ENCODE measurements around the gene CTF1. TPM values are rescaled to one million over a fixed set of nuclear protein-coding genes. Genes with fewer than 3 reads are reported as not detected.

CTF1 gene
- total RNA-seq, 4 donors from 2014 or later = 2.3 to 5.6 (median 3.2) TPM

- H3K4me3 ChIP-seq = no peak overlapping the region
- DNase-seq = no peak
Observed at GRCh38 chr16:30904114-30904780, 7.8 kb downstream of the CTF1 start.

DNA sequence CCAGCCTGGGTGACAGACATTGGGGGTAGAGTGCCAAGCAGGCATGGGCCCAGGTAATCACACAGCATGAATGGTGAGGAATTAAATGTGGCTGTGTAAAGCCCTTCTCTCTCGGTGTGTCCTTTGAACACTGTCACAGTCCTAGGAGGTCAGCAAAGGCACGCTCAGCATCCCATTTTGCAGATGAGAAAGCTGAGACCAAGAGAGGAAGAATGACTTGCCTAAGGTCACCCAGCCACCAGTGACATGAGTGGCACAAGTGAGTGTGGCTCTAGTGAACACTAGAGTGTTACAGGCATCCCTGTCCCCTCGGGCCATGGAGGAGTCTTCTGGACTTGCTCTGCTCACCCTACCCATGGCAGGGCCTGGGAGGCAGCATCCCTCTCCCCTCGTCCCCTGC is 10.7 kb downstream of the CTF1 start:
- H3K27me3 ChIP-seq = no peaks in the 10 kb centered on the region
- no peak overlapping the region for H3K27ac ChIP-seq
- TF ChIP-seq POLR2A (IDR thresholded peaks at IDR 0.05) (no peak), CTCF (IDR thresholded peaks at IDR 0.05 in 4 of 5, conservative IDR thresholded peaks at IDR 0.05 in 1 of 5) (no peak)
- no peaks in the 10 kb centered on the region for H3K36me3 ChIP-seq
- ATAC-seq (no peak), DNase-seq (no peak)
- intact Hi-C loops (cut with DNase I; ENCODE audit: low total_unique reads) (no loop called here), in situ Hi-C loops (cut with MboI; ENCODE audit: low sequenced_read_pairs in 4 of 4) (loop anchor here in 1 of 4 donors (5.0 kb wide), 1 partner anchor 60 kb away; no protein-coding TSS in a partner anchor)
- H3K4me3 ChIP-seq = no peak overlapping the region
- H3K4me1 ChIP-seq = peaks cover 0 to 10% of the 10 kb centered on the region in 2 donors
- no peaks in the 10 kb centered on the region for H3K9me3 ChIP-seq

More at GRCh38 chr16:30904114-30904780, 7.8 kb downstream of the CTF1 start:
- no peak for ATAC-seq
- Histone ChIP-seq H3K36me3 (no peaks in the 10 kb centered on the region), H3K27ac (peak overlapping the region; percentile 77 to 89 (median 88)), H3K27me3 (no peaks in the 10 kb centered on the region), H3K9me3 (no peaks in the 10 kb centered on the region), H3K4me1 (peaks cover 8 to 12% of the 10 kb centered on the region in 2 donors)
- intact Hi-C loops (cut with DNase I; ENCODE audit: low total_unique reads) (no loop called here), in situ Hi-C loops (cut with MboI; ENCODE audit: low sequenced_read_pairs in 4 of 4) (no loop called here)
- TF ChIP-seq CTCF (IDR thresholded peaks at IDR 0.05 in 4 of 5, conservative IDR thresholded peaks at IDR 0.05 in 1 of 5) (no peak), POLR2A (IDR thresholded peaks at IDR 0.05) (no peak)

DNA sequence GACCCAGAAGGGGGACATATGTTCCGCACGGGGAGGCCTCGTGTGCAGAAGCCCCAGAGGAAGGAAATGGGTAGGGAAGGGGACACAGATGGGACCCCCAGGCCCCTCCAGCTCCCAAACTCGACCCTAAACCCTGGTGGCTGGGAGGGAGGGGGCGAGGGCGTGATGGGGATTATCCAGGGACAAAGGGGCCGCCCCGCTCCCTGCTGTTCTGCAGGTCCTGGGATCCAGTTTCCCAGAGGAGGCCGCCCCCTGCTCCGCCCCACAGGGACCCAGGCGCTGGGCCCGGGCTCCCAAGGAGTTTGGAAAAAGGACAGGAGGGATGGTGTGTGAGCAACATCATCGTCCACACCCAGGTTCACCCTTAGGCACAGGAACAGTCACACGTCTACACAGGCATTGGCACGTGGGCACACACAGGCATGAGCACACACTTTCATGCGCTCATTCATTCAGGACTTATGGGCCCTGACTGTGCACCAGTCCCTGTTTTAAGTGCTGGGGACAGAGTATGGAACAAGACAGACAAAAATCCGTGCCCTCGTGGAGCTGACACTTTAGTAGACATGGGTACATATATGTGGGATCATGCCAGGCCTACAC is 14.1 kb downstream of the CTF1 start:
- in situ Hi-C loops (cut with MboI; ENCODE audit: low sequenced_read_pairs in 4 of 4) (no loop called here), intact Hi-C loops (cut with DNase I; ENCODE audit: low total_unique reads) (no loop called here)
- Histone ChIP-seq H3K36me3 (no peaks in the 10 kb centered on the region), H3K4me3 (no peak overlapping the region), H3K27ac (no peak overlapping the region), H3K9me3 (no peaks in the 10 kb centered on the region), H3K27me3 (no peaks in the 10 kb centered on the region), H3K4me1 (no peaks in the 10 kb centered on the region)
- ATAC-seq (no peak), DNase-seq (no peak)
- TF ChIP-seq POLR2A (IDR thresholded peaks at IDR 0.05) (no peak), CTCF (IDR thresholded peaks at IDR 0.05 in 4 of 5, conservative IDR thresholded peaks at IDR 0.05 in 1 of 5) (no peak)

- TF ChIP-seq CTCF (IDR thresholded peaks at IDR 0.05 in 4 of 5, conservative IDR thresholded peaks at IDR 0.05 in 1 of 5) (no peak), POLR2A (IDR thresholded peaks at IDR 0.05) (no peak)
- in situ Hi-C loops (cut with MboI; ENCODE audit: low sequenced_read_pairs in 4 of 4) = no loop called here
- no peak for DNase-seq
- Histone ChIP-seq H3K36me3 (no peaks in the 10 kb centered on the region), H3K4me3 (no peak overlapping the region), H3K4me1 (no peaks in the 10 kb centered on the region), H3K9me3 (no peaks in the 10 kb centered on the region), H3K27me3 (no peaks in the 10 kb centered on the region), H3K27ac (no peak overlapping the region)
- ATAC-seq = no peak
- intact Hi-C loops (cut with DNase I; ENCODE audit: low total_unique reads) = no loop called here
Observed at GRCh38 chr16:30912794-30913412, 16.5 kb downstream of the CTF1 start.

All from gastrocnemius medialis (tissue), 4 donors.